ENCODE results near the gene RPL38.
A peak's percentile ranks its signal among the peaks of the same experiment; 100 is the strongest.

RPL38 gene

DNA sequence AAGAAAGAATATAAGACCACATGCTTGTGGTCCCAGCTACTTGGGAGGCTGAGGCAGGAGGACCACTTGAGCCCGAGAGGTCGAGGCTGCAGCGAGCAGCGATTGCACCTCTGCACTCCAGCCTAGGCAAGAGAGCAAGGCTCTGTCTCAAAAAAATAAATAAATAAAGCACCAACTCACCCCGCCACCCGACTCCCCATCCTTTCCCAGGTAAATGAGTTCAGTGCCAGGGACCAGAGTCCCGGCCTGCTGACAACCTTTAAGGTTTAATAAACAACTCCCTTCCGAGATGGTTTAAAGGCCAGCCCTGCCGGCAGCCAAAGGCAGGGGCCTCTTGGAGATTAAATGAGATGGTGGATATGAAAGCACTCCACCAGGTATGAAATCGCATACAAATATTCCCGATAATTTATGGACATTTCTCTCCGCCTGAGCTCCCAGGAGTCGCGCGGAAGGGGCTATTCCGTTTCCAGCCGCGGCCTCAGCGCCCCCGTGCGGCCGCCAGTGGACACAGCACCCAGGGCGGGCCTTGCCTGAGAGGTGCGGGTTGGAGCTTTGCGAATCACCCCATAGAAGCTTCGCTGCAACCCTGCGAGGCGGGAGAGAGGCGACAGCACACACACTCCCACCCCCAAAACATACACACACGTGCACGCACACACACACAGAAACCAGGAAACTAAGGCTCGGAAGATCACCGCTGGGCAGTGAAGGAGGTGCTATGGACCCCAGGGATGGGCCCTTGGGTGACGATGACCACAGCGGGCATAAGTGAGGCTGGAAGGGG, 4.0 kb upstream of the RPL38 start:
- no peak overlapping the region for H3K4me3 ChIP-seq (ENCODE audit: low read depth, low read length)
- DNase-seq (ENCODE audit: low read depth) = no peak
- TF ChIP-seq, protein P1, sequence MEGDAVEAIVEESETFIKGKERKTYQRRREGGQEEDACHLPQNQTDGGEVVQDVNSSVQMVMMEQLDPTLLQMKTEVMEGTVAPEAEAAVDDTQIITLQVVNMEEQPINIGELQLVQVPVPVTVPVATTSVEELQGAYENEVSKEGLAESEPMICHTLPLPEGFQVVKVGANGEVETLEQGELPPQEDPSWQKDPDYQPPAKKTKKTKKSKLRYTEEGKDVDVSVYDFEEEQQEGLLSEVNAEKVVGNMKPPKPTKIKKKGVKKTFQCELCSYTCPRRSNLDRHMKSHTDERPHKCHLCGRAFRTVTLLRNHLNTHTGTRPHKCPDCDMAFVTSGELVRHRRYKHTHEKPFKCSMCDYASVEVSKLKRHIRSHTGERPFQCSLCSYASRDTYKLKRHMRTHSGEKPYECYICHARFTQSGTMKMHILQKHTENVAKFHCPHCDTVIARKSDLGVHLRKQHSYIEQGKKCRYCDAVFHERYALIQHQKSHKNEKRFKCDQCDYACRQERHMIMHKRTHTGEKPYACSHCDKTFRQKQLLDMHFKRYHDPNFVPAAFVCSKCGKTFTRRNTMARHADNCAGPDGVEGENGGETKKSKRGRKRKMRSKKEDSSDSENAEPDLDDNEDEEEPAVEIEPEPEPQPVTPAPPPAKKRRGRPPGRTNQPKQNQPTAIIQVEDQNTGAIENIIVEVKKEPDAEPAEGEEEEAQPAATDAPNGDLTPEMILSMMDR (IDR thresholded peaks at IDR 0.05; ENCODE audit: control insufficient read depth, extremely low read depth, insufficient read depth) = peak; percentile 94

DNA sequence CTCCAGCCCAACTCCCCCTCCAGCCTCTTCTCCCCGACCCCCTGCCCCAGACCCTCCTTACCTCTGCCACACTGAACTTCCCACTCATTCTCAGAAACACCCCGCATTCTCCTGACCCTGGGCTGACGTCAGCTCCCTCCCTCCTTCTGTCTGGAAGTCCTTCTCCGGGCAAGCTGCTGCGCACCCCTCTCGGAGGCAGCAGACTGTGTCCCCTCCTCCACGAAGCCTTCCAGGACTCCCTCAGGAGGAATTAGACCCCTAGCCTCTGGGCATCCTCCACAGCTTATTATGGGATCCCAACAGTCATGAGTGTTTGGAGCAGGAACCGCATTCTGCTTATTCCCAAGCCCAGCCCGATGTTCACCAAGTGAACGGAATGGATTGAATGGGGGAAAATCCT, 3.4 kb upstream of the RPL38 start:
- TF ChIP-seq, protein P1 (IDR thresholded peaks at IDR 0.05; ENCODE audit: control insufficient read depth, extremely low read depth, insufficient read depth) = no peak
- DNase-seq (ENCODE audit: low read depth) = no peak
- H3K4me3 ChIP-seq (ENCODE audit: low read depth, low read length) = no peak overlapping the region

DNA sequence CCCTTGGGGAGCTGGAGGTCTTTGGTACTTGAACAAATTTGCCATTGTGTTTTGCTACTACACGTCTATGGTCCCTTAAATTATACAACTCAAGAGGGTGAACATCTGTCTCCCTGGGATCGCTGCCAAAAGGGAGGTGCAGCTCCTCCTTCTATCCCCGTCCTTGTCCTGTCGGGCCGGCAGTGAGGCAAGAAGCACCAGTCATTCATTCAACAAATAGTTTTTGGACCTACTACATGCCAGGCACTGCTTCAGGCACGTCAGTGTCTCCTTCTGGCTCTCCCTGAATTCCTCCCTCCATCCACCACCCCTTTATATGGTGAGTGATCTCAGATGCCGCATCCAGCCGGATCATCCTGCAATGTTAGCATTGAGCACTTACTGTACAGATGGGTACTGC, 2.2 kb upstream of the RPL38 start:
- H3K4me3 ChIP-seq (ENCODE audit: low read depth, low read length) = no peak overlapping the region
- TF ChIP-seq, protein P1 (IDR thresholded peaks at IDR 0.05; ENCODE audit: control insufficient read depth, extremely low read depth, insufficient read depth) = no peak
- no peak for DNase-seq (ENCODE audit: low read depth)

DNA sequence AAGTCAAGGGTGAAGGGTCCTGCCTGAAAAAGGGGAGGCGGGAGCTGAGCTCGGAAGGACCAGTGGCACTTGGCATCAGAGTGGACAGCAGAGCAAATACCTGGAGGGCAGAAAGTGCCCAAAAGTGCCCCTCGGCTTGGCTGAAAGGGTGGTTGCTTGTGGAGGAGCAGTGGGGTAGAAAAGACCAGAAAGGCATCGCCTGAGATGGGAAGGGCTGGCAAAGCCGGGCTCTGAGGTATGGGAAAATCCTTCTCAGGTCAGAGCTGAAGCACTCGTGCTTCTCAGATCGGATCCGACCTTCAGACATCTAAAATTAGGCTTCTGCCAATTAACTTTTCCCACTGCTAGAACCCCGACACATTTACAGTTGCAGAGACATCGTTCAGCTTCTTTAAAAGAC, 1.5 kb upstream of the RPL38 start:
- TF ChIP-seq, protein P1 (IDR thresholded peaks at IDR 0.05; ENCODE audit: control insufficient read depth, extremely low read depth, insufficient read depth) = no peak
- no peak overlapping the region for H3K4me3 ChIP-seq (ENCODE audit: low read depth, low read length)
- DNase-seq (ENCODE audit: low read depth) = no peak

DNA sequence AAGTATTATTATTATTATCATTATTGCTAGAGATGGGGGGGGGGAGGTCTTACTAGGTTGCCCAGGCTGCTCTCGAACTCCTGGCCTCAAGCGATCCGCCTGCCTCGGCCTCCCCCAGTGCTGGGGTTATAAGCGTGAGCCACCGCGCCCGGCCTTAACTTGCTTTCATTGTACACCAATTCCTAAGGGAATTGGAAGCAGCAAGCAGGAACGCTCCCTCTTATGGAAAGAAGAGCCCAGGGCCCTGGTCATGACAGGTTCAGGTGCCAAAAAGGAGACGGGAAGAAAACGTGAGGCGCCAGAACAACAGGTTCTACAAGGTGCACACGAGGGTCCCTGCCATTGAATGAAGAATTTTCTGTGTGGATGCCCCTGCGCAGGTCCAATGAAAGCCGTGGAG, 540 bp upstream of the RPL38 start:
- TF ChIP-seq, protein P1 (IDR thresholded peaks at IDR 0.05; ENCODE audit: control insufficient read depth, extremely low read depth, insufficient read depth) = no peak
- H3K4me3 ChIP-seq (ENCODE audit: low read depth, low read length) = no peak overlapping the region
- DNase-seq (ENCODE audit: low read depth) = no peak

DNA sequence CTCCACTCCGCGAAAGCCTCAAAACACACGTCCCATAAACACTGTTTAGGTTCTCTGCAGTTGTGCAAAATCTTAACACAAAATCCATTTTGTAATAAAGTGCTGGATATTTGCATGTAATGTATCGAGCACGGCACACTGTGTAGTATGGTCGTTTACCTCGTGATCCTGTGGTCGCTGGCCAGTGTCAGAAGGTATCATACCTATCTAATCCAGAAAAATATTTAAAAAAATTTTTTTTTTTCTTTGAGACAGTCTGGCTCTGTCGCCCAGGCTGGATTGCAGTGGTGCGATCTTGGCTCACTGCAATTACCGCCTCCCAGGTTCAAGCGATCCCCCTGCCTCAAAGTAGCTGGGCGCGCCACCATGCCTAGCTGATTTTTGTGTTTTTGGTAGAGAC, 996 bp downstream of the RPL38 start:
- H3K4me3 ChIP-seq (ENCODE audit: low read depth, low read length) = peak overlapping the region; percentile 98
- TF ChIP-seq, protein P1 (IDR thresholded peaks at IDR 0.05; ENCODE audit: control insufficient read depth, extremely low read depth, insufficient read depth) = no peak

DNA sequence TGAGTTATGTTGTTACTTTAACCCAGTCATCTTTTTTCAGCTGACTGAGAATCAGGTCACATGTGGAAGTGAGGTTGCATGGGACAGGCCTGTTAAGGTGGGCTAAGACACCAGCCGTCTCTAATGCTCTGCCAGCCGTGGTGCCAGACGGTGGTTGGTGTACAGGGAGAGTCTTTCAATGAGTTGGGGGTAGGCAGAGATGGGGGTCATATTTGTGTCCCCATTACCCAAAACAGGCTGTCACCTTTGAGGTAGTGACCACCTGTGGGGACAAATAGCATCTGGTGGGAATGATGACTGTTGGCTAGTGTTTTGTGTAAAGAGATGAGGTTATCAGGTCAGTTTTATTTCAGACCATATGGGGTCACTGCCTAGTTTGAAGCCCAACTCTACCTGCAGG, 1.8 kb downstream of the RPL38 start:
- DNase-seq (ENCODE audit: low read depth) = no peak
- H3K4me3 ChIP-seq (ENCODE audit: low read depth, low read length) = peak overlapping the region; percentile 98
- TF ChIP-seq, protein P1 (IDR thresholded peaks at IDR 0.05; ENCODE audit: control insufficient read depth, extremely low read depth, insufficient read depth) = no peak

More for the DNA sequence above, 996 bp downstream of the RPL38 start:
- DNase-seq (ENCODE audit: low read depth) = no peak

Measured in LNCaP clone FGC (cell line).